Fibroblast of lung (primary cell): Measurements from ENCODE around the gene NINL. TPM values are rescaled to one million over a fixed set of nuclear protein-coding genes. Genes with fewer than 3 reads are reported as not detected.

Experiments used
- DNase-seq, 2 donors: peaks; one replicate each; pipeline versions ENCODE4 v3.0.0 to v3.0.0-alpha.2; 2010; ENCODE audit warnings: low read depth in 2 of 2
- H2AFZ ChIP-seq: 2 replicates; pipeline ENCODE4 v1.5.1; 2012; ENCODE audit warnings: low read length, control low read depth, inconsistent platforms
- H3K27ac ChIP-seq: 2 replicates; pipeline ENCODE4 v1.5.1; 2011; ENCODE audit warnings: low read length, control low read depth; ENCODE audit not compliant: insufficient read depth
- H3K27me3 ChIP-seq: 2 replicates; pipeline ENCODE4 v1.5.1; 2011; ENCODE audit warnings: mild to moderate bottlenecking, low read length; ENCODE audit not compliant: control insufficient read depth, insufficient read depth
- H3K36me3 ChIP-seq: 2 replicates; pipeline ENCODE4 v1.5.1; 2011; ENCODE audit warnings: low read length; ENCODE audit not compliant: control insufficient read depth, insufficient read depth
- H3K4me1 ChIP-seq: 2 replicates; pipeline ENCODE4 v1.5.1; 2011; ENCODE audit warnings: low read length; ENCODE audit not compliant: control insufficient read depth, insufficient read depth; ENCODE audit errors: extremely low read depth
- H3K4me2 ChIP-seq: 2 replicates; pipeline ENCODE4 v1.5.1; 2011; ENCODE audit warnings: low read length, control low read depth; ENCODE audit not compliant: insufficient read depth; ENCODE audit errors: extremely low read depth
- H3K4me3 ChIP-seq, 4 experiments: fragments of 200-600 bp in 1 of 4; sonication (generic) in 1 of 4; replicated peaks in 1 of 4; 2 replicates each; pipeline ENCODE4 v1.5.1; 2011 to 2016; ENCODE audit warnings: low read length in 4 of 4, low read depth in 3 of 4, mild to moderate bottlenecking in 3 of 4, control low read depth in 2 of 4, inconsistent platforms in 1 of 4, mixed read lengths in 1 of 4; ENCODE audit not compliant: insufficient read depth in 1 of 4; ENCODE audit errors: control extremely low read depth in 1 of 4
- H3K79me2 ChIP-seq: 2 replicates; pipeline ENCODE4 v1.5.1; 2012; ENCODE audit warnings: mild to moderate bottlenecking, low read length, inconsistent platforms; ENCODE audit not compliant: control insufficient read depth, insufficient read depth
- H3K9ac ChIP-seq: 2 replicates; pipeline ENCODE4 v1.5.1; 2011; ENCODE audit warnings: mild to moderate bottlenecking, low read length, control low read depth; ENCODE audit not compliant: insufficient read depth
- H3K9me3 ChIP-seq: 2 replicates; pipeline ENCODE4 v1.5.1; 2012; ENCODE audit warnings: low read depth, low read length; ENCODE audit not compliant: control insufficient read depth, insufficient read depth
- H4K20me1 ChIP-seq: 2 replicates; pipeline ENCODE4 v1.5.1; 2011; ENCODE audit warnings: low read length; ENCODE audit not compliant: control insufficient read depth, insufficient read depth; ENCODE audit errors: extremely low read depth
- EZH2 ChIP-seq: IDR thresholded peaks from 2 replicates; pipeline ENCODE4 v1.5.1; 2012; ENCODE audit warnings: low read length, control low read depth, mild to moderate bottlenecking; ENCODE audit errors: missing control alignments
- polyA plus RNA-seq, 2 donors: library from polyadenylated mRNA; depleted of rRNA in 1 of 2; stranded (reverse) in 1 of 2; unstranded in 1 of 2; fragments of >200 nt; gene quantifications; 2 replicates each; pipeline ENCODE4 v1.2.1, GENCODE V29; 2011 to 2012; ENCODE audit warnings: missing spikeins in 1 of 2
- total RNA-seq: library from RNA; depleted of rRNA; stranded (reverse); fragments of >200 nt; gene quantifications from 2 replicates; pipeline ENCODE4 v1.2.1, GENCODE V29; 2014
- TF ChIP-seq, protein P1 (sequence below), 2 donors: IDR thresholded peaks in 1 of 2; conservative IDR thresholded peaks in 1 of 2; 1 replicate in 1 of 2; 2 replicates in 1 of 2; pipeline ENCODE4 v1.5.1; 2011 to 2012; ENCODE audit warnings: low read length in 2 of 2, control low read depth in 1 of 2, inconsistent platforms in 1 of 2, low read depth in 1 of 2, mild to moderate bottlenecking in 1 of 2

NINL gene
- total and polyA plus RNA-seq, 2 donors (not counting 1 experiment from before 2014, with no cell fraction given): 4.4 to 16.3 TPM

GRCh38 chr20:25493748-25494505, 91.4 kb downstream of the NINL start:
- Histone ChIP-seq H3K9ac (no peak overlapping the region), H3K27ac (no peak overlapping the region), H4K20me1 (no peaks in the 10 kb centered on the region), H3K4me3 (no peak overlapping the region), H3K27me3 (no peaks in the 10 kb centered on the region), H3K4me1 (no peaks in the 10 kb centered on the region), H3K4me2 (no peak overlapping the region), H2AFZ (no peak overlapping the region), H3K79me2 (no peaks in the 10 kb centered on the region), H3K36me3 (peaks cover under 1% of the 10 kb centered on the region), H3K9me3 (no peaks in the 10 kb centered on the region)
- TF ChIP-seq, protein P1, sequence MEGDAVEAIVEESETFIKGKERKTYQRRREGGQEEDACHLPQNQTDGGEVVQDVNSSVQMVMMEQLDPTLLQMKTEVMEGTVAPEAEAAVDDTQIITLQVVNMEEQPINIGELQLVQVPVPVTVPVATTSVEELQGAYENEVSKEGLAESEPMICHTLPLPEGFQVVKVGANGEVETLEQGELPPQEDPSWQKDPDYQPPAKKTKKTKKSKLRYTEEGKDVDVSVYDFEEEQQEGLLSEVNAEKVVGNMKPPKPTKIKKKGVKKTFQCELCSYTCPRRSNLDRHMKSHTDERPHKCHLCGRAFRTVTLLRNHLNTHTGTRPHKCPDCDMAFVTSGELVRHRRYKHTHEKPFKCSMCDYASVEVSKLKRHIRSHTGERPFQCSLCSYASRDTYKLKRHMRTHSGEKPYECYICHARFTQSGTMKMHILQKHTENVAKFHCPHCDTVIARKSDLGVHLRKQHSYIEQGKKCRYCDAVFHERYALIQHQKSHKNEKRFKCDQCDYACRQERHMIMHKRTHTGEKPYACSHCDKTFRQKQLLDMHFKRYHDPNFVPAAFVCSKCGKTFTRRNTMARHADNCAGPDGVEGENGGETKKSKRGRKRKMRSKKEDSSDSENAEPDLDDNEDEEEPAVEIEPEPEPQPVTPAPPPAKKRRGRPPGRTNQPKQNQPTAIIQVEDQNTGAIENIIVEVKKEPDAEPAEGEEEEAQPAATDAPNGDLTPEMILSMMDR (conservative IDR thresholded peaks at IDR 0.05 in 1 of 2, IDR thresholded peaks at IDR 0.05 in 1 of 2; ENCODE audit: low read depth in 1 of 2, low read length in 2 of 2): no peak
- no peak for TF ChIP-seq EZH2
- DNase-seq: no peak

GRCh38 chr20:25493137-25493536, 92.2 kb downstream of the NINL start:
- H3K4me2 ChIP-seq: no peak overlapping the region
- no peak for DNase-seq

GRCh38 chr20:25491446-25492038, 93.8 kb downstream of the NINL start:
- Histone ChIP-seq H4K20me1 (no peaks in the 10 kb centered on the region), H3K4me2 (no peak overlapping the region), H3K36me3 (peaks cover 4% of the 10 kb centered on the region), H3K27ac (no peak overlapping the region), H2AFZ (no peak overlapping the region), H3K79me2 (no peaks in the 10 kb centered on the region), H3K27me3 (no peaks in the 10 kb centered on the region), H3K4me1 (no peaks in the 10 kb centered on the region), H3K4me3 (no peak overlapping the region), H3K9me3 (no peaks in the 10 kb centered on the region), H3K9ac (no peak overlapping the region)
- TF ChIP-seq, protein P1 (conservative IDR thresholded peaks at IDR 0.05 in 1 of 2, IDR thresholded peaks at IDR 0.05 in 1 of 2; ENCODE audit: low read depth in 1 of 2, low read length in 2 of 2): no peak
- DNase-seq: no peak

More at GRCh38 chr20:25493137-25493536, 92.2 kb downstream of the NINL start:
- Histone ChIP-seq H3K27me3 (no peaks in the 10 kb centered on the region), H3K9ac (no peak overlapping the region), H2AFZ (no peak overlapping the region), H3K27ac (no peak overlapping the region), H3K36me3 (peaks cover 4% of the 10 kb centered on the region), H4K20me1 (no peaks in the 10 kb centered on the region), H3K4me1 (no peaks in the 10 kb centered on the region), H3K9me3 (no peaks in the 10 kb centered on the region), H3K4me3 (no peak overlapping the region), H3K79me2 (no peaks in the 10 kb centered on the region)
- TF ChIP-seq EZH2: no peak
- TF ChIP-seq, protein P1 (conservative IDR thresholded peaks at IDR 0.05 in 1 of 2, IDR thresholded peaks at IDR 0.05 in 1 of 2; ENCODE audit: low read depth in 1 of 2, low read length in 2 of 2): no peak
